AG04450 (cell line): ENCODE results near the gene NHS. TPM values are rescaled to one million over a fixed set of nuclear protein-coding genes. Genes with fewer than 3 reads are reported as not detected.

Experiments
- CTCF ChIA-PET: fragments of 300-600, 350-600 bp; formaldehyde crosslinking; extraction: SDS; loops from one replicate; lab custom pipeline; 2022; ENCODE audit warnings: antibody characterized with exemption, inconsistent platforms; lab: Charles Lee
- POLR2A ChIA-PET: fragments of 350-600 bp; formaldehyde crosslinking; extraction: SDS; loops from one replicate; lab custom pipeline; 2021; ENCODE audit warnings: antibody characterized with exemption, inconsistent platforms; lab: Yijun Ruan, JAX
- DNase-seq: peaks from one replicate; pipeline ENCODE4 v3.0.0-alpha.2; 2011; ENCODE audit warnings: low read depth, low spot score
- H3K27ac ChIP-seq: one replicate; pipeline ENCODE4 v1.5.1; 2012; ENCODE audit warnings: low read depth, low read length, control low read depth
- H3K27me3 ChIP-seq: one replicate; pipeline ENCODE4 v1.6.0; 2012; ENCODE audit warnings: low read length; ENCODE audit not compliant: control insufficient read depth, insufficient read depth
- H3K4me3 ChIP-seq: 2 replicates; pipeline ENCODE4 v1.5.1; 2011; ENCODE audit warnings: mild to moderate bottlenecking, low read depth, low read length, control low read depth
- H3K9me3 ChIP-seq: 2 replicates; pipeline ENCODE4 v1.5.1; 2012; ENCODE audit warnings: low read length; ENCODE audit not compliant: control insufficient read depth, insufficient read depth
- polyA plus RNA-seq: library from polyadenylated mRNA; depleted of rRNA; stranded (reverse); fragments of >200 nt; gene quantifications from 2 replicates; pipeline ENCODE4 v1.2.3, GENCODE V29; 2011
- TF ChIP-seq, protein P1 (sequence below): IDR thresholded peaks from 2 replicates; pipeline ENCODE4 v1.5.1; 2011; ENCODE audit warnings: low read depth, low read length, control low read depth, inconsistent platforms

The NHS gene
- polyA plus RNA-seq, 1 experiment: 2.0 TPM

DNA sequence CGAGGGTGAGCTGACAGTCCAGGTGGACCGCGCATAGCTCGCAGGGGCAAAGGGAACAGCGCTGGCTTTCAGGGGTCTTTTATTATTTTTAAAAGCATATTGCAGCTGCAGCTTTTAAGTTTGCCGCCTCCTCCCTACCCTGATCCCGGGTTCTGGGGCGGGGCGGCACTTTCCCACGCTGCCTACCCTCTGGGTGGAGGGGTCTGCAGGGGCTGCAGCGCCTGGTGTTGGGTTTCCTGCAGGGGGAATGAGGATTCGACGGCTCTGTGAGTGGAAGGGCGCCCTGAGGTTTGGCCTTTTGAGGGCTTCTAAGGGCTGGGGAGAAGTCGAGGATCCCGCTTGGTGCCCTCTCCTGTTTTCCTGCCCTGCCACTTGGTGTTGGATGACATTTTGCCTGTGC is 281.6 kb downstream of the NHS start:
- no peaks in the 10 kb centered on the region for H3K9me3 ChIP-seq
- ChIA-PET CTCF (no interaction called here), POLR2A (no interaction called here)
- no peak overlapping the region for H3K4me3 ChIP-seq
- peaks cover 7% of the 10 kb centered on the region for H3K27me3 ChIP-seq
- TF ChIP-seq, protein P1, sequence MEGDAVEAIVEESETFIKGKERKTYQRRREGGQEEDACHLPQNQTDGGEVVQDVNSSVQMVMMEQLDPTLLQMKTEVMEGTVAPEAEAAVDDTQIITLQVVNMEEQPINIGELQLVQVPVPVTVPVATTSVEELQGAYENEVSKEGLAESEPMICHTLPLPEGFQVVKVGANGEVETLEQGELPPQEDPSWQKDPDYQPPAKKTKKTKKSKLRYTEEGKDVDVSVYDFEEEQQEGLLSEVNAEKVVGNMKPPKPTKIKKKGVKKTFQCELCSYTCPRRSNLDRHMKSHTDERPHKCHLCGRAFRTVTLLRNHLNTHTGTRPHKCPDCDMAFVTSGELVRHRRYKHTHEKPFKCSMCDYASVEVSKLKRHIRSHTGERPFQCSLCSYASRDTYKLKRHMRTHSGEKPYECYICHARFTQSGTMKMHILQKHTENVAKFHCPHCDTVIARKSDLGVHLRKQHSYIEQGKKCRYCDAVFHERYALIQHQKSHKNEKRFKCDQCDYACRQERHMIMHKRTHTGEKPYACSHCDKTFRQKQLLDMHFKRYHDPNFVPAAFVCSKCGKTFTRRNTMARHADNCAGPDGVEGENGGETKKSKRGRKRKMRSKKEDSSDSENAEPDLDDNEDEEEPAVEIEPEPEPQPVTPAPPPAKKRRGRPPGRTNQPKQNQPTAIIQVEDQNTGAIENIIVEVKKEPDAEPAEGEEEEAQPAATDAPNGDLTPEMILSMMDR: no peak
- no peak overlapping the region for H3K27ac ChIP-seq
- DNase-seq: no peak

DNA sequence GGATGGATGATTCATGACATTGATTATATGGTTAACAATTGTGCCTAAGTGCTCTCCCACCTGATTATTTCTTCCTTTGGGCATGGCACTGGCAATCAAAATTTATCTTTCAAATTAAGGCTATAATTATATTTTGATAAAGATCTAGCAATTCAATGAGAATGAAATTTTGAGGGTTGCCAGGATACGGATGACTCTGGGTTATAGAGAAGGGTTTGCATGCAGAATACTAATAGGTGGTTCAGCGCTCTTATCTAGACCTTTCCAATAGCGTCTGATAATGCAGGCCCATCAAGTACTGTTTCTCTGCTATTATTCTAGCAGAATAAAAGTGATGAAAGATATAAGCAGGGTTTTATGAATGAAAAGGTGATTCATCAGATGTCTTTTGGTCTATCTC is 287.4 kb downstream of the NHS start:
- POLR2A ChIA-PET: no interaction called here

DNA sequence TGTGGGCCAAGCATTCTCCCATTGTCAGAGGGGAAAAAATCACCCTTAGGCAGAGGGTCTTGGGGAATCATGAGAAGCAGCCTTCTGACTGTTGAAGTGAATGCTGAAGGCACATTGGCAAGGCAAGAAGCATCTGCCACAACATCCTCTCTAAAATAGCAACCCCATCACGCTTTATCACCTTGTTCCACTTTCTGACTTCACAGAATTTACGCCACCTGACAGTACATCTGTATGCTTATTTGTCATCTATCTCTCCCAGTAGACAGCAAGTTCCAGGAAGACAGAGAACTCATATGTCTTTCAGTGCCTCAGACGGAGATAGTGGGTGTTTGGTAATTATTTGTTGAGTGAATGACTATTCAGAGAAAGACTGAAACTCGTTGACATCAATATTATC is 293.9 kb downstream of the NHS start:
- TF ChIP-seq, protein P1: no peak
- POLR2A ChIA-PET: no interaction called here
- CTCF ChIA-PET: no interaction called here
- Histone ChIP-seq H3K9me3 (no peaks in the 10 kb centered on the region), H3K27ac (no peak overlapping the region), H3K4me3 (no peak overlapping the region), H3K27me3 (no peaks in the 10 kb centered on the region)
- DNase-seq: no peak

More for the DNA sequence above, 287.4 kb downstream of the NHS start:
- no peak overlapping the region for H3K27ac ChIP-seq
- CTCF ChIA-PET: no interaction called here
- no peak overlapping the region for H3K4me3 ChIP-seq
- no peaks in the 10 kb centered on the region for H3K9me3 ChIP-seq
- no peak for DNase-seq
- no peaks in the 10 kb centered on the region for H3K27me3 ChIP-seq
- TF ChIP-seq, protein P1: no peak

DNA sequence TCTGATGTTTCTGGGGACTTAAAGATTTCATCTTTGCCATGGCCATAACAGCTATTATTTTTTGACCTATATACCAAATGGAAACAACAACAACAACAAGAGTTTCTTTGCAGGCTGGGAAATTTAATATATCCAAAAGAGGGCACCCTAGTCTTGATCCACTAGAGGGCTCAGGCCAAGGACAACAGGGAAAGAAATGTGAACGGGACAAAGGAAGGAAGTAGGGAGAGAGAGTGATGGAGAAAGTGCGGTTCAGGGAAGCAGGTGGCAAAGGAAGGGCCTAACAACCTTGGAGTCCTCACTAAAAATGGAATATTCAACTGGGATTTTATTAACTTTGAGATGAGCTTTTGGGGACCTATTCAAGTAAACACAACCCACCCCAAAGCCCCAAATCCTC is 294.5 kb downstream of the NHS start:
- DNase-seq: no peak
- Histone ChIP-seq H3K4me3 (no peak overlapping the region), H3K27ac (no peak overlapping the region), H3K9me3 (no peaks in the 10 kb centered on the region), H3K27me3 (no peaks in the 10 kb centered on the region)
- TF ChIP-seq, protein P1: no peak
- ChIA-PET POLR2A (no interaction called here), CTCF (no interaction called here)

DNA sequence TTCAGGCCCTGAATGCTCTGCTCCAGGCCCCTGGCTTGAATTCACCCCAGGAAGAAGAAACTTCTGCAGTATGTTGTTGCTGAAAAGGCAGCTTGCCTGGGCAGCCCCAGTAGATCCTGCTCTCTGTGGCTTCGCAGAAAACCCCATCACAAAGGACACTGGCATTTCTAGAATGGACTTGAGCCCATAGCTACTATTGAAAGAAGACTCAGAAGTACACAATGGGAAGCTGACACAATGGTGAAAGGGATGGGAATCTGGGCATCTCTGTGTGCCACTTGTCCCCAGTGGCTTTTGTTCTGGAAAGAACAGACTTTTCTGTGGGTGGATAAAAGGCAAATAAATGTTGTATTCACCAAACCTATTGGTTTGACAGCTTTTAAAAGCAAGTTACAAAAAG is 294.9 kb downstream of the NHS start:
- Histone ChIP-seq H3K27me3 (no peaks in the 10 kb centered on the region), H3K27ac (no peak overlapping the region), H3K9me3 (no peaks in the 10 kb centered on the region), H3K4me3 (no peak overlapping the region)
- CTCF ChIA-PET: no interaction called here
- DNase-seq: no peak
- POLR2A ChIA-PET: no interaction called here
- TF ChIP-seq, protein P1: no peak
